Aorta (tissue), 5 donors: ENCODE data around the gene ULBP1. TPM values are rescaled to one million over a fixed set of nuclear protein-coding genes. Genes with fewer than 3 reads are reported as not detected.
"Not testable (repeated sequence)": the region's sequence is repeated elsewhere in the genome, so short reads cannot be mapped to it uniquely, and the experiment has no call there.

Experiments used
- ATAC-seq: fragments of 200-7000 bp; cut with Tn5 transposase; one replicate; pipeline ENCODE4 v1.9.1; 2022; ENCODE audit warnings: moderate library complexity; ENCODE audit not compliant: low FRiP score
- DNase-seq, 2 donors: peaks; one replicate each; pipeline ENCODE4 v3.0.0-alpha.2; 2020
- H3K27ac ChIP-seq, 2 donors: one replicate each; pipeline ENCODE4 v1.5.1; 2013; ENCODE audit warnings: low read length in 2 of 2, mild to moderate bottlenecking in 2 of 2, moderate library complexity in 2 of 2, control low read depth in 1 of 2, inconsistent platforms in 1 of 2, low read depth in 1 of 2
- H3K27me3 ChIP-seq, 2 donors: one replicate each; pipeline ENCODE4 v1.6.1; 2013; ENCODE audit warnings: control low read depth in 1 of 2, low read length in 1 of 2, mild to moderate bottlenecking in 1 of 2, moderate library complexity in 1 of 2; ENCODE audit not compliant: insufficient read depth in 2 of 2, control insufficient read depth in 1 of 2
- H3K36me3 ChIP-seq, 2 donors: one replicate each; pipeline ENCODE4 v1.6.1; 2013; ENCODE audit warnings: control low read depth in 1 of 2, low read length in 1 of 2, mild to moderate bottlenecking in 1 of 2; ENCODE audit not compliant: insufficient read depth in 2 of 2, control insufficient read depth in 1 of 2
- H3K4me1 ChIP-seq, 2 donors: one replicate each; pipeline ENCODE4 v1.6.1; 2013; ENCODE audit warnings: low read length in 2 of 2, control low read depth in 1 of 2, mild to moderate bottlenecking in 1 of 2, moderate library complexity in 1 of 2; ENCODE audit not compliant: insufficient read depth in 2 of 2, control insufficient read depth in 1 of 2
- H3K4me3 ChIP-seq, 2 donors: one replicate each; pipeline ENCODE4 v1.5.1; 2013; ENCODE audit warnings: low read length in 2 of 2, control low read depth in 1 of 2, mild to moderate bottlenecking in 1 of 2
- H3K9me3 ChIP-seq: one replicate; pipeline ENCODE4 v1.6.1; 2013; ENCODE audit warnings: mild to moderate bottlenecking, low read length; ENCODE audit not compliant: control insufficient read depth
- WGBS, 2 donors: extraction: QIAGEN DNeasy Blood & Tissue Kit; methylation state at CpG; one replicate each; pipeline ENCODE4 v1.1.7; 2013; 5-methylcytosine and 5-hydroxymethylcytosine counted together
- intact Hi-C, 2 donors: fragments of 100-400 bp; cut with DNase I; formaldehyde crosslinking; loops; one replicate each; pipeline versions ENCODE4 v1.14.2 to v1.15.0; 2022
- polyA plus RNA-seq, 2 donors: library from polyadenylated mRNA; stranded (reverse); fragments of 200-250 nt; gene quantifications; one replicate each; pipeline ENCODE4 v1.2.3, GENCODE V29; 2013
- total RNA-seq, 2 donors: library from RNA; stranded (reverse); fragmentation: NEBNext Ultra II Directional; extraction: Animal tissue kit (Norgen Biotek cat#: 25700); gene quantifications; one replicate each; pipeline ENCODE4 v1.2.1, GENCODE V29; 2021
- donor health status: healthy with polysubstance abuse.
- donor health status: Bipolar disorder and iron deficiency.
- donor health status: DM: no; HTN: no; CAD: no.
- donor health status: DM: no; HTN: no; CAD: no.
- donor health status: DM: yes; HTN: yes; CAD: no.

Gene ULBP1
- total and polyA plus RNA-seq, 4 donors, result 0.13 to 0.38 TPM; not detected in 2

DNA sequence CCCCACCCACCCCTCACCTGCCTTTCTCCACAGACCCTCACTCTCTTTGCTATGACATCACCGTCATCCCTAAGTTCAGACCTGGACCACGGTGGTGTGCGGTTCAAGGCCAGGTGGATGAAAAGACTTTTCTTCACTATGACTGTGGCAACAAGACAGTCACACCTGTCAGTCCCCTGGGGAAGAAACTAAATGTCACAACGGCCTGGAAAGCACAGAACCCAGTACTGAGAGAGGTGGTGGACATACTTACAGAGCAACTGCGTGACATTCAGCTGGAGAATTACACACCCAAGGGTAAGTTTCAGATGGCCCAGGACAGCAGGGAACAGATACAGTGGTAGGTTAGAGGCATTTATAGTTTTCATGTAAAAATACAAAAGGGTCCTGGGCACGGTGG is 18.5 kb upstream of the ULBP1 start:
- DNase-seq, H3K9me3 ChIP-seq, H3K4me1 ChIP-seq, H3K36me3 ChIP-seq, ATAC-seq, H3K27me3 ChIP-seq, intact Hi-C loops, H3K4me3 ChIP-seq, H3K27ac ChIP-seq: not testable (repeated sequence)
- 73 to 87% methylated on average over 3 to 5 of the region's 6 CpGs for WGBS, 2 donors

DNA sequence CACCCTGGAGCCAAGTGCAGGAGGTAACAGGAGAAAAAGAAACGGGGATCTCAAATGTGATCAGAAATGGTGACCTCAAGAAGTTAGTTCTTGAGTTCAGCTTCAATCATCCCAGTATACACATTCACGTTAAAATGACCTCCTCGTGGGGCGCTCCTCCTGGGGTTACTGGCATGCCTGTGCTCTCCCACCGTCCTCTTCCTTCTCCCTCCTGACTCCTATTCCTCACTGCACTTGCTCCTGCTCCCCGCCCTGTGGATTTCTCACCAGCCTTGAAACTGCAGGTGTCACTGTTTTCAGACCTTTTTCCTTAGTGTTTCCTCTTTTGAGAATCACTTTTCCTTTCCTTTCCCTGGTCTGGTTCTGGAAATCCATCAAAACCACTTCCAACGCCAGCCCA is 17.1 kb upstream of the ULBP1 start:
- H3K9me3 ChIP-seq, H3K4me3 ChIP-seq, DNase-seq, ATAC-seq, H3K27ac ChIP-seq, H3K36me3 ChIP-seq, intact Hi-C loops, H3K4me1 ChIP-seq, H3K27me3 ChIP-seq: not testable (repeated sequence)
- WGBS, 2 donors, result 60 to 75% methylated on average over 7 of the region's 7 CpGs

DNA sequence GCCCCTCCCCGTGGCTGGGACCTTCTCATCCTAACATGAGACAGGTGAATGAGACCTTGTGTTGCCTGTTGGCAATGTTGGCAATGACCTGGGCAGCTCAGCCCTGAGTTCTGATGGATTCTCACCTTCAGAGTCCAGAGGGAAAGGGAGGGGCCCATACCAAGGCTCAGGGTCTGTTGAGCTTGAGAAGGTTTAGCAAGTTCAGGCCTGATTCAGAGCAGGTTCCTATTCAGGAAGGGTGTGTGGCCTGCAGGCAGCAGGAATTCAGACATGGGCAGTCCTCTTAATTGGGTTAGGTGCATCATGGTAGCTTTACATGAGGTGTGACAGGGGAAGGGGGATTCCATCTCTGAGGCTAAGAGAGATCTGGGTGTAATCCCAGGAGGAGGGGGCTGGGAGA is 16.2 kb upstream of the ULBP1 start:
- no CpG with 5 or more reads among the region's 1 CpG for WGBS, 2 donors
- not testable (repeated sequence) for ATAC-seq

DNA sequence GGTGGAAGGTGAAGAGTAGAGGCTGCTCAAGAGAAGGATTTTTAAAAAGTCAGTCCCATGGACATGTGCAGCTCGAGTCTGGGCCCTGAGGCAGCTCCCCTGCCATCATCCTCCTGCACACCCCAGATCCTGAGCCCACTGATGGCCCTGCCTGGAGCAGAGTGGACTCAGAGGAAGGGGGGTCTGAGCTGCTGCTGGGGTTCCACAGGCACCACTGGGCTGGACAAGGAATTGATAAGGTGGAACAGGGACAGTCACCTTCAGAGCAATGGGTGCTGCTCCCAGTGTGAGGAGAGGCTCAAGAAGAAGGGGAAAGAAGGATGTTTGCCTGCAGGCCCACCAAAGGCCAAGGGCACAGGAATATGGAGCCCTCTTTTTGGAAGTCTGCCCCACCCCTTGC is 15.7 kb upstream of the ULBP1 start:
- ATAC-seq, result no peak
- intact Hi-C loops, result no loop called here
- no peak for DNase-seq
- H3K27me3 ChIP-seq, result peaks cover 0 to 2% of the 10 kb centered on the region in 2 donors
- H3K4me1 ChIP-seq, result no peaks in the 10 kb centered on the region
- H3K36me3 ChIP-seq, result no peaks in the 10 kb centered on the region
- WGBS, 2 donors, result 88 to 96% methylated on average over 1 of the region's 1 CpG
- no peaks in the 10 kb centered on the region for H3K9me3 ChIP-seq
- H3K27ac ChIP-seq, result no peak overlapping the region
- H3K4me3 ChIP-seq, result no peak overlapping the region

More for the DNA sequence above, 16.2 kb upstream of the ULBP1 start:
- H3K4me3 ChIP-seq, H3K36me3 ChIP-seq, intact Hi-C loops, H3K27me3 ChIP-seq, DNase-seq, H3K27ac ChIP-seq, H3K9me3 ChIP-seq, H3K4me1 ChIP-seq: not testable (repeated sequence)

DNA sequence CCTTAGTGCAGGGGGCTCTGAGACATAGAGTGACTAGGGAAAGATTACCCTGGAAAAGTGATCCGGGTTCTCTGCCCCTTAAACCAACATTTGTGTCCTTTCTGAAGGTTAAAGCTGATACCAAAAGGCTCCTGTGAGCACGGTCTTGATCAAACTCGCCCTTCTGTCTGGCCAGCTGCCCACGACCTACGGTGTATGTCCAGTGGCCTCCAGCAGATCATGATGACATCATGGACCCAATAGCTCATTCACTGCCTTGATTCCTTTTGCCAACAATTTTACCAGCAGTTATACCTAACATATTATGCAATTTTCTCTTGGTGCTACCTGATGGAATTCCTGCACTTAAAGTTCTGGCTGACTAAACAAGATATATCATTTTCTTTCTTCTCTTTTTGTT is 15.1 kb upstream of the ULBP1 start:
- no peaks in the 10 kb centered on the region for H3K36me3 ChIP-seq
- H3K4me1 ChIP-seq, result no peaks in the 10 kb centered on the region
- 94% methylated on average over 5 of the region's 5 CpGs for WGBS, 2 donors
- H3K4me3 ChIP-seq, result no peak overlapping the region
- H3K9me3 ChIP-seq, result no peaks in the 10 kb centered on the region
- peaks cover 0 to 2% of the 10 kb centered on the region in 2 donors for H3K27me3 ChIP-seq
- H3K27ac ChIP-seq, result no peak overlapping the region
- intact Hi-C loops, result no loop called here
- DNase-seq, result no peak
- ATAC-seq, result no peak

DNA sequence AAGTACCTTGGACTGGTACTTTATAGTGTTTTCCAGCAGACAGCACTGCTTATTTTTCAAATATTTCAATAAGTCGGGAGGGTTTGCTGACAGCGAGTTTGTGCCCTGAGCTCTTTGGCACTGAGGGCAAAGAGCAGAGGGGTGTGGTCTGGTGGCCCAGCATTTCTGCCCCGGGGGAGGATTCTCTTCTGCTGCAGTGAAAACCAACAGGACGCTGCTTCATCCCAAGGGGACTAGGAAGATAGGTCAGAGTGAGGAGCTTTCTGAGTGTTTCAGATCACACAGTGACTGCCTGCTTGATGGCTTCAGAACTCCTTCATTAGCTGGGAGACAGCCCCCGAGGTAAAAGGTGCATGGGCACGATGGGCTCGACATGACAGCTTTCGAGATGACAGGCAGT is 13.3 kb upstream of the ULBP1 start:
- Histone ChIP-seq H3K27me3 (peaks cover 0 to 2% of the 10 kb centered on the region in 2 donors), H3K27ac (no peak overlapping the region), H3K9me3 (no peaks in the 10 kb centered on the region), H3K4me3 (no peak overlapping the region), H3K4me1 (no peaks in the 10 kb centered on the region), H3K36me3 (no peaks in the 10 kb centered on the region)
- intact Hi-C loops, result no loop called here
- WGBS, 2 donors, result 37 to 50% methylated on average over 8 of the region's 8 CpGs
- no peak for DNase-seq
- ATAC-seq, result no peak

DNA sequence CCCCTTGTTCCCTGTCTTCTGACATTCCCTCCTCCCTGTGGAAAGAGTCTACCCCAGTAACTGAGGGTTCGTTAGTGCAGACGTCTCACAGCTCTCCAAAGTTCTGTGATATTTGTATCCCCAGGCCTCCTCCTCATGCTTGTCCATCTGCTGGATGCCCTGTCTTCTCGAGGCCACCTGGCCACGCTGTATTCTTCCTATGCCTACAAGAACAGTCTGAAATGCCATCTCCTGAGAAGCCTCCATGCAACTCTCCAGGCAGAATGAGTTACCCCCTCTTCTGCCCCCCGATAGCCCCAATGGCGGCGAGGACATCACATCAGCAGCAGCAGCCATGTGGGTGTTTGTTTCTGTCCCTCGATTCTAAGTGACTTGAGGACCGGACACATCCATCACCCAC is 12.6 kb upstream of the ULBP1 start:
- no peak for DNase-seq
- H3K4me3 ChIP-seq, result no peak overlapping the region

DNA sequence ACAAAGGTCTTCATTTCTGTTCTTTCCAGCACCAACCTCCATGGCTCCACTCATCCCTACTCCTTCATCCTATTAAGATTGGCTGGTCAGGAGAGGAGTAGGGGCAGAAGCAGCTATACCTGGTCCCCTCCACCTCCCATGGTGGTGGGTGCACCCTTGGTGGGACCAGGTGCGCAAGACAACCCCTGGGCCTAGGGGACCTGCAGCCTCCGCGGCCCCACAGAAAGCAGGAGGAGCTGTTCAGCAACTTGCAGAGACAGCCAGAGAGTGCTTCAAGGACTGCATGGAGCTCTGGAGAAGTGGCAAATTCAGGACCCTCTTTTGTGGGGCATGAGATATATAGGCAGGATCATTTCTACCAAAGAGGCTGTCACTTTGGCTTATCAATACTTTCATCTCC is 12.1 kb upstream of the ULBP1 start:
- no peak for DNase-seq
- WGBS, 2 donors, result 72 to 84% methylated on average over 3 of the region's 3 CpGs
- H3K36me3 ChIP-seq, result no peaks in the 10 kb centered on the region
- H3K27me3 ChIP-seq, result peaks cover 0 to 2% of the 10 kb centered on the region in 2 donors
- H3K27ac ChIP-seq, result no peak overlapping the region
- H3K4me1 ChIP-seq, result no peaks in the 10 kb centered on the region
- no peaks in the 10 kb centered on the region for H3K9me3 ChIP-seq
- no peak for ATAC-seq
- intact Hi-C loops, result no loop called here
- H3K4me3 ChIP-seq, result no peak overlapping the region

More for the DNA sequence above, 12.6 kb upstream of the ULBP1 start:
- H3K9me3 ChIP-seq, result no peaks in the 10 kb centered on the region
- peaks cover 0 to 2% of the 10 kb centered on the region in 2 donors for H3K27me3 ChIP-seq
- H3K36me3 ChIP-seq, result no peaks in the 10 kb centered on the region
- no peaks in the 10 kb centered on the region for H3K4me1 ChIP-seq
- WGBS, 2 donors, result 76% methylated on average over 9 of the region's 9 CpGs
- ATAC-seq, result no peak
- intact Hi-C loops, result no loop called here
- no peak overlapping the region for H3K27ac ChIP-seq

DNA sequence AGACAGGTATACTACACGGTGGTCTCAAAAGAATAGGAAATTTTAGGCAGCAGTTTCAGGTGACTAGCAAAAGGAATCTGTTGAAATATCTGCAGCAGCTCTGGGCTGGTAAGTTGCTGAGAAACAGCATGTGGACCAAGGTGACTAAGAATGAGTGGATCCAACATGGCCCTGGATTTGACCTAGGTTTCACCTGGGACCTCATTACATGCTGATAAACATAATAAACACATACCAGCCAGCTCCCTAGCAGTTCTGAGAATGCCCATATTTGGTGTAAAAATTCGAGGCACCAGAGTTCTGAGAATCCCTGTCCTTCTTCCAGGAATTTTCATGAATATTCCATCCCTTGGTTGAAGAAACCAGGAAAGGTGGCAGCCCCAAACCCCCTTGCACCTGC is 10.4 kb upstream of the ULBP1 start:
- ATAC-seq, intact Hi-C loops, H3K36me3 ChIP-seq, H3K4me1 ChIP-seq, H3K27me3 ChIP-seq, DNase-seq, H3K4me3 ChIP-seq, H3K27ac ChIP-seq, H3K9me3 ChIP-seq: not testable (repeated sequence)
- 37 to 38% methylated on average over 2 of the region's 2 CpGs for WGBS, 2 donors
